OCI-LY3 (cell line): ENCODE results near the gene BCAP31.

Experiments used
- EZH2phosphoT487 ChIP-seq: fragments of 200-600 bp; shearing (Covaris generic); IDR thresholded peaks from 2 replicates; pipeline ENCODE4 v1.6.1; 2018; ENCODE audit warnings: antibody characterized with exemption, mixed run types, low read depth
- TF ChIP-seq, protein P1 (sequence below): fragments of 200-600, 300-600 bp; sonication (generic); IDR thresholded peaks from 2 replicates; pipeline ENCODE4 v1.5.1; 2014; ENCODE audit warnings: antibody characterized with exemption, low read length, low read depth

DNA sequence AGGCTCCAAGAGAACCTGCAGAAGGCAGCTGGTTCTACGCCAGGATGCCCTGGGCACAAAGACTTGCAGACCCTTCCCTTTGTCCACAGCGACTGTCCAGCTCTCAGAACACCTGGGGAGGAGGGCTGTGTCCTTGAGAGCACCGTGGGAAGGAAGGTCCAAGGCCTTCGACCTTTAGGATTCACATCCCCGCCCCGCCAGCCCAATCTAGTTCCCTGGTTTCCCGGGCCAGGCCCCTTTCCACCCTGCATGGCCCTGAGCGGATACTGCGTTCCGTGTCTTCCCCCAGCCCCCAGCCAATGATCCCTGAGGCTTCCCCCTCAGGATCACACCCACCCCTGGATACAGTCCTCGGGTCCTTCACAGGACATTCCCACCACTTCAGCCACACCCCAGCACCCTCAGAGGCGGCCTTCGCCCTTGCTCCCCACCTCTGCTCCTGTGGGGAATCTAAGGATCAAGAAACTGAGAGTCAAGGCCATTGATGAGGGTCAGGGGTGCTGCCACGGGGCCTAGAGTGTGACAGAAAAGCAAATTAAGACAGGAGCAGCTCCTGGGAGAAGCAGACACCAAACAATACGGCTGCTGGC, 9.6 kb upstream of the BCAP31 start:
- TF ChIP-seq, protein P1, sequence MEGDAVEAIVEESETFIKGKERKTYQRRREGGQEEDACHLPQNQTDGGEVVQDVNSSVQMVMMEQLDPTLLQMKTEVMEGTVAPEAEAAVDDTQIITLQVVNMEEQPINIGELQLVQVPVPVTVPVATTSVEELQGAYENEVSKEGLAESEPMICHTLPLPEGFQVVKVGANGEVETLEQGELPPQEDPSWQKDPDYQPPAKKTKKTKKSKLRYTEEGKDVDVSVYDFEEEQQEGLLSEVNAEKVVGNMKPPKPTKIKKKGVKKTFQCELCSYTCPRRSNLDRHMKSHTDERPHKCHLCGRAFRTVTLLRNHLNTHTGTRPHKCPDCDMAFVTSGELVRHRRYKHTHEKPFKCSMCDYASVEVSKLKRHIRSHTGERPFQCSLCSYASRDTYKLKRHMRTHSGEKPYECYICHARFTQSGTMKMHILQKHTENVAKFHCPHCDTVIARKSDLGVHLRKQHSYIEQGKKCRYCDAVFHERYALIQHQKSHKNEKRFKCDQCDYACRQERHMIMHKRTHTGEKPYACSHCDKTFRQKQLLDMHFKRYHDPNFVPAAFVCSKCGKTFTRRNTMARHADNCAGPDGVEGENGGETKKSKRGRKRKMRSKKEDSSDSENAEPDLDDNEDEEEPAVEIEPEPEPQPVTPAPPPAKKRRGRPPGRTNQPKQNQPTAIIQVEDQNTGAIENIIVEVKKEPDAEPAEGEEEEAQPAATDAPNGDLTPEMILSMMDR, result no peak
- TF ChIP-seq EZH2phosphoT487, result no peak
